VCaP (cell line): ENCODE measurements around the gene ZNF668.
"Not testable (repeated sequence)": the region's sequence is repeated elsewhere in the genome, so short reads cannot be mapped to it uniquely, and the experiment has no call there.

Experiments
- H3K27ac ChIP-seq: fragments of 450-650 bp; 2 replicates; pipeline ENCODE4 v1.5.1; 2017
- CTCF ChIP-seq: fragments of 450-650 bp; conservative IDR thresholded peaks from 2 replicates; pipeline ENCODE4 v1.5.1; 2017; ENCODE audit warnings: mild to moderate bottlenecking, moderate library complexity

The ZNF668 gene

GRCh38 chr16:31022544-31023251, 51.3 kb downstream of the ZNF668 start:
- no peak overlapping the region for H3K27ac ChIP-seq
- TF ChIP-seq CTCF: no peak

- no peak overlapping the region for H3K27ac ChIP-seq
- no peak for TF ChIP-seq CTCF
These were observed 53.5 kb downstream of the ZNF668 start for GRCh38 chr16:31020536-31020935.

- H3K27ac ChIP-seq: not testable (repeated sequence)
These were observed 56.3 kb downstream of the ZNF668 start for GRCh38 chr16:31017756-31018155.

GRCh38 chr16:31016018-31016417, 58.0 kb downstream of the ZNF668 start:
- H3K27ac ChIP-seq: no peak overlapping the region
- no peak for TF ChIP-seq CTCF

- H3K27ac ChIP-seq: not testable (repeated sequence)
These were observed 60.7 kb downstream of the ZNF668 start for GRCh38 chr16:31013292-31013691.

GRCh38 chr16:31011815-31012214, 62.2 kb downstream of the ZNF668 start:
- H3K27ac ChIP-seq: not testable (repeated sequence)
